ENCODE measurements around the gene GFOD1. TPM values are rescaled to one million over a fixed set of nuclear protein-coding genes. Genes with fewer than 3 reads are reported as not detected.

Gene GFOD1
- total and polyA plus RNA-seq, 11 donors, result 16.2 to 65.8 (median 41.5) TPM

DNA sequence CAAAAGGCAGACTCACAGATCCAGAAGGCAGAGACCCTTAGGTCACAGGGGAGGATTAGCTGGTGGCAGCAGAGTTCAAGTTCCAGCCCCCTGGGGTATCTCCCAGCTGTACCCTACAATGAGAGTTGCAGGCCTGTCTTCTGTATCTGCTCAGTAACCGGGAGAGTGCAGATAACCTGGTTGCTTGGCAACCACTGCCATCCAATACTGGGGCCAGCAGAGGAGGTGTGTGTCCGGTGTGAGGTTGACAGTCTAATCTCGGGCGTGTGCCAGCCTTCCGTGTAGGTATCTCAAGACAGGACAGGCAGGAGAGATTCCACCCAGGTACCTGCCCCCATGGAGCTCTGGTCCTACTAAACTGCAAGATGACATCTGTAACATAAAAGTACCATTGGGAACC, 102.4 kb downstream of the GFOD1 start:
- 46 to 65% (median 57%) methylated on average over 5 of the region's 5 CpGs for WGBS, 4 donors
- peaks cover 0 to 14% (median 0%) of the 10 kb centered on the region in 12 donors for H3K9me3 ChIP-seq
- H3K36me3 ChIP-seq, result no peaks in the 10 kb centered on the region
- TF ChIP-seq POLR2A (IDR thresholded peaks at IDR 0.05), result no peak
- TF ChIP-seq, protein P1, sequence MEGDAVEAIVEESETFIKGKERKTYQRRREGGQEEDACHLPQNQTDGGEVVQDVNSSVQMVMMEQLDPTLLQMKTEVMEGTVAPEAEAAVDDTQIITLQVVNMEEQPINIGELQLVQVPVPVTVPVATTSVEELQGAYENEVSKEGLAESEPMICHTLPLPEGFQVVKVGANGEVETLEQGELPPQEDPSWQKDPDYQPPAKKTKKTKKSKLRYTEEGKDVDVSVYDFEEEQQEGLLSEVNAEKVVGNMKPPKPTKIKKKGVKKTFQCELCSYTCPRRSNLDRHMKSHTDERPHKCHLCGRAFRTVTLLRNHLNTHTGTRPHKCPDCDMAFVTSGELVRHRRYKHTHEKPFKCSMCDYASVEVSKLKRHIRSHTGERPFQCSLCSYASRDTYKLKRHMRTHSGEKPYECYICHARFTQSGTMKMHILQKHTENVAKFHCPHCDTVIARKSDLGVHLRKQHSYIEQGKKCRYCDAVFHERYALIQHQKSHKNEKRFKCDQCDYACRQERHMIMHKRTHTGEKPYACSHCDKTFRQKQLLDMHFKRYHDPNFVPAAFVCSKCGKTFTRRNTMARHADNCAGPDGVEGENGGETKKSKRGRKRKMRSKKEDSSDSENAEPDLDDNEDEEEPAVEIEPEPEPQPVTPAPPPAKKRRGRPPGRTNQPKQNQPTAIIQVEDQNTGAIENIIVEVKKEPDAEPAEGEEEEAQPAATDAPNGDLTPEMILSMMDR (IDR thresholded peaks at IDR 0.05), result no peak
- H3K4me3 ChIP-seq, result no peak overlapping the region
- DNase-seq, result peak in 1 of 5 donors; percentile 41
- H3K4me1 ChIP-seq, result peaks cover 0 to 47% (median 24%) of the 10 kb centered on the region in 12 donors
- peak; percentile 45 to 78 (median 66) for ATAC-seq
- peak overlapping the region in 1 of 12 donors; percentile 9 for H3K27ac ChIP-seq
- intact Hi-C loops (cut with DNase I), result no loop called here
- no peaks in the 10 kb centered on the region for H3K27me3 ChIP-seq

DNA sequence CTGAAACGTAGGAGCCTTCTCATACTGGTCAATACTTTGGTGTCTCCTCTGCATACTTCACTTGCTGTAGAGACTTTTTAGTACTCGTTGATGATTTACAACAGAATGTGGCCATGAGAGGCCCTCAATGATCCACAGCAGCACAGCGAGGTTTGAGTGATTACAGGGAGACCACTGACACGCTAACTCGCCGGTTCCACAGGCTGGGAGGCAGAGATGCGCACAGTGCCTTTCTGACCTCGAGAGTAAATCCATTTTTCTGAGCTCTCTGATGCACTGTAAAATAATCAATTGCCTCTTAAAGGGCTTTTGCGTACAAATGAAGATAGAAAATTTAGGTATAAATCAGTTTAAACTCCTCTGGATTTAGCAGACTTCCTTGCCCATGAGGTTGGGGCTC, 102.9 kb downstream of the GFOD1 start:
- no peak for TF ChIP-seq POLR2A (IDR thresholded peaks at IDR 0.05)
- TF ChIP-seq, protein P1 (IDR thresholded peaks at IDR 0.05), result no peak
- no peak overlapping the region for H3K4me3 ChIP-seq
- no peak overlapping the region for H3K27ac ChIP-seq
- no peaks in the 10 kb centered on the region for H3K27me3 ChIP-seq
- peaks cover 0 to 14% (median 0%) of the 10 kb centered on the region in 12 donors for H3K9me3 ChIP-seq
- H3K4me1 ChIP-seq, result peaks cover 0 to 52% (median 24%) of the 10 kb centered on the region in 12 donors
- no peak for ATAC-seq
- intact Hi-C loops (cut with DNase I), result no loop called here
- 87 to 91% (median 87%) methylated on average over 9 of the region's 9 CpGs for WGBS, 4 donors
- no peaks in the 10 kb centered on the region for H3K36me3 ChIP-seq
- DNase-seq, result no peak

DNA sequence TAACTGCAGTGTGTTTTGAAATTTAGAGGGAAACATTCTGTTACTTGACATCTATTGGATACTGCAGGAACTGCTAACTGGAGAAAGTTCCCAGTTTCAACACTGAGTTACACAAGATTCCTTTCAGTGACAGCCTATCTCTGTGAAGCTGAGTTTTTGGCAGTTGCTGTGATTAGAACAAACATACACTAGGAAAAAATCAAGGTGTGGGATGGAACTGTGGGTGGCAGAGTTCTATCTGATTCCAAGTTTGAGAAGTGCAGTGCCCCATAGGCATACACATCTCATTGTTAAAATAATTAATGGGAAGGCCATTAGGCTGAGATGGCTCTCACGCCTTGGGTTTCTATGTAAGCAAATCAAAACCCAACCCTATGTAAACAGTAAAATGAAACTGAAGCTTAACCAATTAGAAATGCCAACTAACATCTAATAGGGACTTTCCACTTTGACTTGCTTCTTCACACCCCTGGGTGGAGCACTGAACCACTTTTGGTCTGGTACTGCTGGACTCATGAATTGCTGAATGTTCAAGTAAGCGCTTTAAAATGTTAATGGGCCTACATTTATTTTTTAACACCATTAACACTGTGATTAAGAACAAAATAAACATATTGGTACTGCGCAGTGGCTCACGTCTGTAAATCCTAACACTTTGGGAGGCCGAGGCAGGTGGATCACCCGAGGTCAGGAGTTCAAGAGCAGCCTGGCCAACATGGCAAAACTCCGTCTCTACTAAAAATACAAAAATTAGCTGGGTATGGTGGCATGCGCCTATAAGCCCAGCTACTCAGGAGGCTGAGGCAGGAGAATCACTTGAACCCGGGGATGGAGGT, 103.9 kb downstream of the GFOD1 start:
- Histone ChIP-seq H3K9me3 (peaks cover 0 to 6% (median 0%) of the 10 kb centered on the region in 12 donors), H3K27me3 (no peaks in the 10 kb centered on the region), H3K4me3 (no peak overlapping the region), H3K4me1 (peaks cover 0 to 56% (median 26%) of the 10 kb centered on the region in 12 donors), H3K27ac (peak overlapping the region in 3 of 12 donors; percentile 3 to 52 (median 11)), H3K36me3 (peaks cover 0 to 3% (median 0%) of the 10 kb centered on the region in 9 donors)
- DNase-seq (no peak), ATAC-seq (peak in 3 of 4 donors; percentile 8 to 69 (median 26))
- intact Hi-C loops (cut with DNase I), result no loop called here
- TF ChIP-seq, protein P1 (IDR thresholded peaks at IDR 0.05), result peak in 9 of 12 donors; percentile 16 to 49 (median 25)
- no peak for TF ChIP-seq POLR2A (IDR thresholded peaks at IDR 0.05)
- WGBS, 4 donors, result 78 to 94% (median 88%) methylated on average over 9 of the region's 9 CpGs

DNA sequence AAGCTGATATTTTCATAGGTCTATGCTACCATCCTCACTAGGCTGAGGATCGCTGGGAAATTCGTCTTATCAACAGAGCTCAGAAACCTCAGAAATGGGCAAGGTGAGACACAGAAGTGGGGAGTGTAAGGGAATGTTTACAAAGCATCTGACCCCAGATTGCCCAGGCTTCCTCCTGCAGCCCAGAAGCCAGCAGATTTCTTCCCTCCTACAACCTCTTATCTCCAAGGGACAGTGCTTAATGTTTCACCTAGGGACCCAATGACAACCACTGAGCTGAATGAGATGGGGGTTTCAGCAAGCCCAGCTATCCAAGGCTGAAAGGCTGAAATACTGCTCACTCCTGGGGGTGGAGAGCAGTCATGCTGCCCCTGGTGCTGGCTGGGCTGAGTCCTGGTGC, 106.6 kb downstream of the GFOD1 start:
- no peak for TF ChIP-seq POLR2A (IDR thresholded peaks at IDR 0.05)
- TF ChIP-seq, protein P1 (IDR thresholded peaks at IDR 0.05), result no peak
- Histone ChIP-seq H3K4me1 (peaks cover 0 to 62% (median 26%) of the 10 kb centered on the region in 12 donors), H3K4me3 (no peak overlapping the region), H3K9me3 (peaks cover 0 to 4% (median 0%) of the 10 kb centered on the region in 12 donors), H3K27me3 (no peaks in the 10 kb centered on the region), H3K27ac (no peak overlapping the region), H3K36me3 (peaks cover 0 to 8% (median 0%) of the 10 kb centered on the region in 9 donors)
- 75 to 88% (median 84%) methylated on average over 2 of the region's 2 CpGs for WGBS, 4 donors
- ATAC-seq (no peak), DNase-seq (no peak)
- intact Hi-C loops (cut with DNase I), result no loop called here

Measured in heart left ventricle (tissue), 16 donors.